Activated naive CD8-positive, alpha-beta T cell treated with anti-CD3 and anti-CD28 coated beads, Interleukin-2, amount 50 U/mL, for 16 hours (primary cell): ENCODE results near the gene GLT8D2.

ENCODE experiments used
- DNase-seq: peaks from one replicate; pipeline ENCODE4 v3.0.0-alpha.2; 2020; ENCODE audit warnings: low read depth, low spot score

The GLT8D2 gene

GRCh38 chr12:104003596-104003995 lies 46.4 kb downstream of the GLT8D2 start:
- DNase-seq = no peak

GRCh38 chr12:104002686-104003085 lies 47.3 kb downstream of the GLT8D2 start:
- DNase-seq = no peak

- no peak for DNase-seq
Measured at GRCh38 chr12:104000807-104001434, 49.1 kb downstream of the GLT8D2 start.

- DNase-seq = no peak
Measured at GRCh38 chr12:103998976-103999375, 51.0 kb downstream of the GLT8D2 start.

- no peak for DNase-seq
Measured at GRCh38 chr12:103997286-103997900, 52.6 kb downstream of the GLT8D2 start.

DNA sequence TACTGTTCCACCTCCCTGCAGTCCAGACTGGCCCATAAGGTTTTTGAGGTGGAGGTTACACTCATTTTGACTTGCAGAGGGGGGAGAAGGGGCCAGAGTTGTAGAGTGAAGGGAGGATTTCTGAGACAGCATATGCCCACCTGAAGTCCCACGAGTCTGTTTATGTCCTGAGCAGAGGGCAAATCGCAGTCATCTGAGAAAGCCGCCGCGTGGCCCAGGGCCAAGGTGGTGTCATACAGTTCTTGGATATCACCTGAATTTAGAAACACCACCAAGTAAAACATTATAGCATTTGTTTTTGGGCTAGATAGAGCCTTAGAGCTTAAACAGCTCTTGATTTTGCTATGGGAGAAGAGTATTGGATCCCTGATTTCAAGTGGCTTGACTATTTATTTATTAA lies 53.4 kb downstream of the GLT8D2 start:
- no peak for DNase-seq

GRCh38 chr12:103994235-103994634 lies 55.8 kb downstream of the GLT8D2 start:
- DNase-seq = no peak

- DNase-seq = no peak
Measured at GRCh38 chr12:103986829-103987228, 63.2 kb downstream of the GLT8D2 start.

DNA sequence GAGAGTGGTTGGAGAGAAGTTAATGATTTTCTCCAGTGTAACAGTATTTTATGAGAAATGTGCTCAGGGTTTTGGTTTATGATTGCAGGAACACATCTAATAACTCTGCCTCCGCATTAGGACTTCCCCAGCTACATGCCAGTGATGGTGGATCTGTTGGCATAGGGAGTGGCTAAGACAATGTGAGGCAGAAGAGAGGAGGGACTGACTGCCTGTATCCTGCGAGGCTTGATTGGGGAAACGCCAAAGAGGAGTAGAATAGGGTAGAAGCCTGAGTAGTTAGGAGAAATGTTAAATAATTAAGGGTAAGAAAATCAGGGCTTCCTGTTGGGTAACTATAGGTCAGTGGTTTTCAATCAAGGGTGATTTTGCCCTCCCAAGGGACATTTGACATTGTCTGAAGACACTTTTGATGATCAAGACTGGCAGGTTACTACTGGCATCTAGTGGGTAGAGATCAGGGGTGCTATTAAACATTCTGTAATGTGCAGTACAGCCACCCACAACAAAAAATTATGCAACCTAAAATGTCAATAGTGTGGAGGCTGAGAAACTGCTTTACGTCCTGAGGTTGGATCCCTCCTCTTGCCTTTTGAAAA lies 71.5 kb downstream of the GLT8D2 start:
- DNase-seq = no peak

GRCh38 chr12:103975368-103975767 lies 74.6 kb downstream of the GLT8D2 start:
- no peak for DNase-seq

DNA sequence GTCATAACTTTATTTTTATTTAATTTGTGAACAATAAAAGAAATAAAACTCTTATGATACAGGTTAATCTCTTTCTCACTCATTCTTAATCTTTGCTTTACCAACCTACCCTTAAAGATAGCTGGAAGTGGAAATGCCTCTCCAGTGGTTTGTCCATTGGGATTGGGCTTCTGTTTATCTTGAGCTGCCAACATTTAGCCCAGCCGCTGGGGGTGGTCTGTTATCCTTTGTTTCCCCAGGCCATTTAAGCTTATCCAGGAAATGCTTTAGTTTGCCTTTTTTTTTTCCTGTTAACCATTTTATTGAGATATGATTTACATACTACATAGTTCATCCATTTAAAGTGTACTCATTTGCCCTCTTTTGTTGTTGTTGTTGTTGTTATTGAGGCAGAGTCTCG lies 76.1 kb downstream of the GLT8D2 start:
- no peak for DNase-seq

GRCh38 chr12:103969391-103969790 lies 80.6 kb downstream of the GLT8D2 start:
- no peak for DNase-seq

GRCh38 chr12:103966736-103967135 lies 83.3 kb downstream of the GLT8D2 start:
- no peak for DNase-seq

DNA sequence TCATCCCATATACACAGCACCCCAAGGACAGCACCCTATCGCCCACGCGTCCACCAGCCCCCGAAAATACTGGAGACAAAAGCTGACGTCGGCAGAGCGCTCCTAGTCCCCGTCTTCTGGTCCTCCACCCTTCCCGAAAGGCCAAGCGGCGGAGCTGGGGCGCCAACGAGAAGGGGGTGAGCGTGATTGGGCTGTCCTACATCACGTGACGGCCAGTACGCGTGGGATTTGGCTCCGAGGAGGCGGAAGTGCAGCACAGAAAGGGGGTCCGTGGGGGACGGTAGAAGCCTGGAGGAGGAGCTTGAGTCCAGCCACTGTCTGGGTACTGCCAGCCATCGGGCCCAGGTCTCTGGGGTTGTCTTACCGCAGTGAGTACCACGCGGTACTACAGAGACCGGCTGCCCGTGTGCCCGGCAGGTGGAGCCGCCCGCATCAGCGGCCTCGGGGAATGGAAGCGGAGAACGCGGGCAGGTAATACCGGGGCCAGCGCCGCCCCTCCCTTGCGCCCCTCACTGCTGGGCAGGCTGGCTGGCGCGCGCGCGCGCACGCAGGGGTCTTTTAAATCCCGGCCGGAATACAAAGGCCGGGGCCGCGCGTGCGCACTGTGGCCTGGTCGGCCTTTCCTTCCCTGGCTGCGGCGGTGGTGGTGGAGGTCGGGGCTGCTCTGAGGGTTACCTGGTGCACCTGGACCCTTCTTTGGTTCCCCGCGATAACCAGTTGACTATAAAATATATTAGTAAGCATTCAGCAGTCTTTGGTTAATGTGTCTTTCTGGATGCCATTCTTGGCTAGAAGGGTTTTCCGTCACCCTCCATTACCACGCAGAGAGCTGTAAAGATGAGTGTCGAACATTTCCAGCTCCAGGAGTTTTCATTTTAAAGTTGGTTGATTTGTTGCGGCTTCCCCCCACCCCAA lies 84.1 kb downstream of the GLT8D2 start, which contains the start of gene TDG:
TDG (plus strand) TSS at position 283 of the 915 bp plus-strand sequence; CDS start at position 449, 166 bp downstream.
- DNase-seq = peak; percentile 94

DNA sequence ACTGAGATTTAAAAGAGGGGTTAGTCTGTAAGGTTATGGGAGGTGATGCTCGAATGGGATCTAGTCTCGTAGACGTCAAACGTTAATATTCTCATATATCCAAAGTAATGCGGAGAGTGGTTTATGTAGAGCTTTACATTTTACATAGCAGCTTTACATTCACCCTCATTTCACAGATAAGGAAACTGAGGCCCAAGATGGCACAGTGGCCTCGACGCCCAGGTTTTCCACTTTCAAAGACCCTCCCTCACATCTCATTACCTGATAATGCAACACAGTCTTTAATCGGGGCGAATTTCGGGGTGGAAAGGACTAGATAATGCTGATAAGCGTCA lies 84.8 kb downstream of the GLT8D2 start:
- no peak for DNase-seq

DNA sequence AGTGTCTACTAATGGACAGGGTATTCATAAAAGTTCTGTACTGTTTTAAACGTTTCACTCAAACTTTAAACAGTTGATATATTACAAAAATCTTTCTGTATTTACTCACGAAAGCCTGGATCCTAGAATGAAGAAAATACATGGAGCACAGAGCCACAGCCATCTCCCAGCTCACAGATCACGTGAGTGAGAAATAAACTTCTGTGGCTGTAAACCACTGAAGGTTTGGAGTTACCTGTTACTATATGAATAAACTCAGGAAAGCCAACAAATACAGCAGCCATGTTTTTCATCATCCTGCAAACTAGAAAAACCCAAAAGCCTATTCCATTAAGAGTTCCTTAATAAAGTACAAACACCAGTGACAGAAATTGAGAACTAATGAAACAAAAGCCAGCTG lies 85.2 kb downstream of the GLT8D2 start:
- DNase-seq = no peak

DNA sequence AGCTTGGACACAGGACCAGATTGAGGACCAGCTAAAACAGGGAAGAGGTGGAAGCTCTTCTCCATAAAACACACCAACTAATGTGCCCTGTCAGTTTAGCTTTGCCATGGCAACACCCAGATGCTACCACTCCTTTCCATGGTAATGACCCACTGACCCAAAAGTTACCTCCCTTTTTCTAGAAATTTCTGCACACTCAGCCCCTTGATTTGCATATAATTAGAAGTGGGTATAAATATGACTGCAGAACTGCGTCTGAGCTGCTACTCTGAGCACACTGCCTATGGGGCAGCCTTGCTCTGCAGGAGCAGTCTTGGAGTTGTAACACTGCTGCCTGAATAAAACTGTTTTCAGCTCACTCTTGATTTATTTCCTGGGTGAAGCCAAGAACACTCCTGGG lies 87.5 kb downstream of the GLT8D2 start:
- DNase-seq = no peak

- no peak for DNase-seq
Measured at GRCh38 chr12:103960616-103961227, 89.3 kb downstream of the GLT8D2 start.

- DNase-seq = no peak
Measured at GRCh38 chr12:103958621-103959020, 91.4 kb downstream of the GLT8D2 start.

DNA sequence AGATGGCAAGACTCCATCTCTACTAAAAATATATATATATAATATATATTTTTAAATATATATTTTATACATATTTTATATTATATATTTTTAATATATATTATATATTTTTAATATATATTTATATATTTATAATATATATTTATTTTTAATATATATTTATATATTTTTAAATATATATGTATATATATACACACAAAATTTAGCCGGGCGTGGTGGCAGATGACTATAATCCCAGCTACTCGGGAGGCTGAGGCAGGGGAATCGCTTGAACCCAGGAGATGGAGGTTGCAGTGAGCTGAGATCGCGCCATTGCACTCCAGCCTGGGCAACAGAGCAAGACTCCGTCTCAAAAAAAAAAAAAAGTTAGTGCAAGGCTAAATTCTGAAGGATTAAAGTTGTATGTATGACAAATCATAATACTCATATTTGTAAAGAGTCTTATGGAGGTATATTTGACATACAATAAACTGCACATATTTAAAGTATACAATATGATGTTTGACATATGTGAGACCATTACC lies 92.1 kb downstream of the GLT8D2 start:
- no peak for DNase-seq

- DNase-seq = no peak
Measured at GRCh38 chr12:103956509-103957027, 93.4 kb downstream of the GLT8D2 start.
